ENCODE measurements around the gene SGF29.

DNA sequence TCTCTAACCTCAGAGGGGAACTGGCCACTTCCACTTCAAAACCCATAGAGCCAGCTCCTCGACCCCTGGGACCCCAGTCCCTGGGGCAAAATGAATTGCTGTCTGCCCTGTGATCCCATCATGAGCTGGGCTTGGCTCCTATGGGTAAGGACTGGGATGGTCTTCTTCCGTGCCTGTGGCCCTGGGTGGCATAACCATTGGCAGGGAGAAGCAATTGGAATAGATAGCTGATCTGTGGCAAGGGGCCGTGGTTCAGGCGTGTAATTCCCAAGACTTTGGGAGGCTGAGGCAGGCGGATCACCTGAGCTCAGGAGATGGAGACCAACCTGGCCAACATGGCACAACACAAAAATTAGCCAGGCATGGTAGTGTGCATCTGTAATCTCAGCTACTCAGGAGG is 38.8 kb downstream of the SGF29 start:
- TF ChIP-seq, protein P1, sequence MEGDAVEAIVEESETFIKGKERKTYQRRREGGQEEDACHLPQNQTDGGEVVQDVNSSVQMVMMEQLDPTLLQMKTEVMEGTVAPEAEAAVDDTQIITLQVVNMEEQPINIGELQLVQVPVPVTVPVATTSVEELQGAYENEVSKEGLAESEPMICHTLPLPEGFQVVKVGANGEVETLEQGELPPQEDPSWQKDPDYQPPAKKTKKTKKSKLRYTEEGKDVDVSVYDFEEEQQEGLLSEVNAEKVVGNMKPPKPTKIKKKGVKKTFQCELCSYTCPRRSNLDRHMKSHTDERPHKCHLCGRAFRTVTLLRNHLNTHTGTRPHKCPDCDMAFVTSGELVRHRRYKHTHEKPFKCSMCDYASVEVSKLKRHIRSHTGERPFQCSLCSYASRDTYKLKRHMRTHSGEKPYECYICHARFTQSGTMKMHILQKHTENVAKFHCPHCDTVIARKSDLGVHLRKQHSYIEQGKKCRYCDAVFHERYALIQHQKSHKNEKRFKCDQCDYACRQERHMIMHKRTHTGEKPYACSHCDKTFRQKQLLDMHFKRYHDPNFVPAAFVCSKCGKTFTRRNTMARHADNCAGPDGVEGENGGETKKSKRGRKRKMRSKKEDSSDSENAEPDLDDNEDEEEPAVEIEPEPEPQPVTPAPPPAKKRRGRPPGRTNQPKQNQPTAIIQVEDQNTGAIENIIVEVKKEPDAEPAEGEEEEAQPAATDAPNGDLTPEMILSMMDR (IDR thresholded peaks at IDR 0.05; ENCODE audit: low read length): no peak
- no peak for TF ChIP-seq EZH2 (IDR thresholded peaks at IDR 0.05; ENCODE audit: borderline replicate concordance, low read length)

All from OCI-LY1 (cell line).